ENCODE measurements around the gene TMEM98.
"Not testable (repeated sequence)": the region's sequence is repeated elsewhere in the genome, so short reads cannot be mapped to it uniquely, and the experiment has no call there.

The TMEM98 gene

DNA sequence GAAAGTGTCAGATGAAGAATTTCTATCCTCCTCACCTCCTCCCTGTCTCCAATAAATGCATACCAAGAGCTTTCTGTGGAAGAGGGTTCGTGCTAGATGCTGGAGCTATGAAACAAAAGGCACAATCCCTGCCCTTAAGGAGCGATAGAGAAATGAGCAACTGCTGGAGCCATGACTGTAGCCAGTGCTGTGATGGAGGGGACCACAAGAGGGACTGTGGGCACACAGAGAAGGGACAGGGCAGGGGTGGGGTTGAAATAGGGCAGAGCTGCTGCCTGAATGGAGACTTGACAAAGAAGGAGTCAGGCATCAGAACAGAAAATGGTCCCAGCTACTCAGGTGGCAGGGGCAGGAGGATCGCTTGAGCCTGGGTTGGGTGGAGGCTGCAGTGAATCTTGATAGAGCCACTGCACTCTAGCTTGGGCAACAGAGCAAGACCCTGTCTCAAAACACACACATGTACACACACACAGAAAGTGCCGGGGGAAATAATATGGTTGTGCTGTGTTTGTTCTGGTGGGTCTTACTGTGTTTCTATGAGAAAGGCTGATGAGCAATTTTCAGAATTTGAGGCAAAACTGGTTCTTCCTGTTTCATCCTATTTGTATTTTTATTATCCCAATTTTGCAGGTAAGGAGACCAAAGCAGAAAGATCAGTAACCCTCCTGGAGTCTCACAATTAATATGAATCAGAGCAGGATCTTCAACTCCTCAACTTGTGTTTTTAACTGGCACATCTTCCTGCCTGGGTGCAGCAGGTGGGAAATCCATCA lies 16.5 kb downstream of the TMEM98 start:
- DNase-seq, result no peak

GRCh38 chr17:32946375-32947135 lies 18.6 kb downstream of the TMEM98 start:
- no peak for DNase-seq

- DNase-seq, result no peak
Observed at GRCh38 chr17:32947736-32948135, 19.8 kb downstream of the TMEM98 start.

- DNase-seq, result no peak
Observed at GRCh38 chr17:32949181-32949580, 21.2 kb downstream of the TMEM98 start.

- DNase-seq, result not testable (repeated sequence)
Observed at GRCh38 chr17:32952491-32952890, 24.5 kb downstream of the TMEM98 start.

DNA sequence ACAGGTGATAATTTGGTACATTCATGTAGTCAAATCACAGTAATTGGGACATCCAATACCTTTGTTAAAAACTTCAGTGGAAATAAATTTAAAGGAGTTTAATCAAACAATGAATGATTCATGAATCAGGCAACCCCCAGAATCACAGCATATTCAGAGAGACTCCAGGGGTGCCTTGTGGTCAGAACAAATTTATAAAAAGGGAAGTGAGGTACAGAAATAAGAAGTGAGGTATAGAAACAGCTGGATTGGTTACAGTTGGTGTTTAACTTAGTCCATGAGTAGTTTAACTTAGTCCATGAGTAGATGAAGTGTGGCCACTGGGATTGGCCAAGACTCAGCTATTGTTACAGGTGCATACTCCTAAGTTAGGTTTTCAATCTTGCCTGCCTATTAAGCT lies 25.1 kb downstream of the TMEM98 start:
- DNase-seq, result no peak

GRCh38 chr17:32953857-32954256 lies 25.9 kb downstream of the TMEM98 start:
- no peak for DNase-seq

DNA sequence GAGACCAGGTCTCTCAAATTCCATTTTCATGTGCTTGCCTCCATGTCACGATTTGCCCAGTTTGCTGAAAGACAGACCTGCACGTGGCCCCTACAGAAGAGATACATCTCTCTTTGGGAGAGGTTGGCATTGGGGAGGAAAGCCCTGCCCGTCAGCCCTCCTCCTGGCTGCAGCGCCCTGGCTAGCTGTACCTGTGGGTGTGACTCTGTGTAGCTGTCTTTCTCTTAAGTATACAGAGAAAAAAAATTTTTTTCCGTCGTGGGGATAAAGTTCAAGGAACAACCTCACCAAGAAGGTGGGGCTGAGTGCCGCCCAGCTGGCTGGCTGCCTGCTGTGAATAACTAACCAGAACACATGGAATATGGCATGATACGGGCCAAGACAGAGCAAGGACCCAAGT lies 26.5 kb downstream of the TMEM98 start:
- DNase-seq, result no peak

- no peak for DNase-seq
Observed at GRCh38 chr17:32955155-32955554, 27.2 kb downstream of the TMEM98 start.

GRCh38 chr17:32956240-32956970 lies 28.5 kb downstream of the TMEM98 start:
- no peak for DNase-seq

DNA sequence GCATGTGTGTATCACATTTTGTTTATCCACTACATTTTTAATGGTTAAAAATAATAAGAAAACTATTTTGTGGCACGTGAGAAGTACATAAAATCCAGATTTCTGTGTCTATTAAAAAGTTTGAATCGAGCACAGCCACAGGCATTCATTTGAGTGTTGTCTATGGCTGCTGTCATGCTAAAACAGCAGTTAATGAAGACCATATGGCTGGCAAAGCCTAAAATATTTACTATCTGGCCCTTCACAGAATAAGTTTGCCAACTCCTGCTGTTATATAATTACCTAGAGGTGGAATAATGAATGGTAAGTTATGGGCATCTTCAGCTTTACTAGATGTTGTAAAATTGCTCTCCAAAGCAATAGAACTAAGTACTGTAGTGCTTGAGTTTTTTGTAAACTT lies 30.5 kb downstream of the TMEM98 start:
- DNase-seq, result no peak

GRCh38 chr17:32960815-32961214 lies 32.9 kb downstream of the TMEM98 start:
- DNase-seq, result no peak

- no peak for DNase-seq
Observed at GRCh38 chr17:32962320-32962711, 34.4 kb downstream of the TMEM98 start.

DNA sequence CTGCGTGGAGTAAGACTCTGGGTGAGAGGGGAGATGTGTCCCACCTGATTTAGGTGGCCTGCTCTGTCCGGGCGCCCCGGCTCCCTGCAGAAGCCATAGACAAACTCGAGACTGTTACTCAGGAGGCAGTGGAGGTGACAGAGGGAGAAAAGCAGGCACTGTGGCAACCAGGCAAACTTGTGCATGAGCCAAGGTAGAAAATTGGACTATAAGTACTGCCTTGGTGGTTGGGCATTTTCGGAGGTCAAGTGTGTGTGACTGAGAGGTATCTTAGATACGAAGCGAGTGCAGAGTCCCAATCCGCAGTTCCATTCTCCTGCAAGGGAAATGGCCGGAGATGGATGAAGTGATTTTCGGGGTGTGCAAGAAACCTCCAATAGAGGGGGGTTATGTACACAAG lies 36.6 kb downstream of the TMEM98 start:
- no peak for DNase-seq

GRCh38 chr17:32969231-32969630 lies 41.3 kb downstream of the TMEM98 start:
- not testable (repeated sequence) for DNase-seq

- DNase-seq, result no peak
Observed at GRCh38 chr17:32970281-32970680, 42.3 kb downstream of the TMEM98 start.

- DNase-seq, result no peak
Observed at GRCh38 chr17:32971171-32971570, 43.2 kb downstream of the TMEM98 start.

DNA sequence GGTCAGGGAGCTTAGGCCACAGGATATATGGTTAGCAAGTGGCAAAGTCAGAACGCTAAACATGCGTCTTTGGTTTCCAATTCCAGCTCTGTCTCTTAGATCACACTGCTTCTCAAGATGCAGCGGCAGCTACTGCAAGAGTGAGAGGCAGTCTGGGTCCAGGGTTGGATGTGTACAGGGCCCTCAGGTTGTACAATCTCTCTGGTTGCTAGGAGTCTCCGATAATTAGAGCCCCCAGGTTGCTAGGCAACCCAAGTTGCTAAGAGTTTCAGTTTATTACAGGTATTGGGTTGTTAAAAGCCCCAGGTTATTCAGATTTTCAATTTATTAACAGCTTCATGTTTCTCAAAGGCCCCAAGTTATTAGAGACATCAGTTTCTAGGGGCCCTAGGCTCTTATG lies 48.2 kb downstream of the TMEM98 start:
- no peak for DNase-seq

DNA sequence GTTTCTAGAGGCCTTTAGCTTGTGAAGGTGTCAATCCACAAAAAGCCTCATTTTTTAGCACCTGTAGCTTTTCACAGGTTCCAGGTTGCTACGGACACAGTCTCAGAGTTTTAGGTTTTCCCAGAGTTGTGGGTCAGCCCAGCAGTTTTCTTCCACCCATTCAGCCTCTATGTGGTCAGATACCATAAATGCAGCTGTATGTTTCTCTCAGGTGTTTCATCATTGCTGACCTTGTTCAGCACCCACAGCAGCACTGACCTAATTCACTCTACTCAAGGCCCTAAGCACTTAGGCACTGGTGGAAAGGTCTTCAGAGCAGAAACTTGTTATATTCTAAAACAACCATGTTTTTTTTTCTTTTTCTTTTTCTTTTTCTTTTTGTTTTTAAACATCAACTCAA lies 48.7 kb downstream of the TMEM98 start:
- no peak for DNase-seq

DNA sequence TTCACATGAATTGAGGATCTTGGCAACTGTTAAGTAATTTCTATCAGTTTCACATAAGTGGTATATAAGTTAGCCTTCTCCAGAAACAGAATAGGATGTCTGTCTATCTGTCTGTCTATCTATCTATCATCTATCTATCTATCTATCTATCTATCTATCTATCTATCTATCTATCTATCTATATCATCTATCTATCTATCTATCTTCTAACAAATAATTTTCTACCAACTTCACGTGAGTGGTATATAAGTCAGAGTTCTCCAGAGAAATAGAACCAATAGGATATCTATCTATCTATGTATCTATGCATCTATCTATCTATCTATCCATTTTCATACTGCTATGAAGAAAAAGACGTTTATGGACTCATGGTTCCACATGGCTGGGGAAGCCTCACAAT lies 52.3 kb downstream of the TMEM98 start:
- DNase-seq, result no peak

DNA sequence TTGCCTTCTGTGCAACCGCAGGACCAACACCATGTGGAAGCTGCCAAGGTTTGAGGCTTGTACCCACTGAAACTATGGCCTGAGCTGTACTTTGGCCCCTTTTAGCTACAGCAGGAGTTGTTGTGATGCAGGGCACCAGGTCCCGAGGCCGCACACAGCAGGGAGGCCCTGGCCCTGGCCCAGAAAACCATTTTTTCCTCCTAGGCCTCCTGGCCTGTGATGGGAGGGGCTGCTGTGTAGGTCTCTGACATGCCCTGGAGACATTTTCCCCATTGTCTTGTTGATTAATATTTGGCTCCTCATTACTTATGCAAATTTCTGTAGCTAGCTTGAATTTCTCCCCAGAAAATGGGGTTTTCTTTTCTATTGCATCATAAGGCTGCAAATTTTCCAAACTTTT lies 53.7 kb downstream of the TMEM98 start:
- DNase-seq, result not testable (repeated sequence)

DNA sequence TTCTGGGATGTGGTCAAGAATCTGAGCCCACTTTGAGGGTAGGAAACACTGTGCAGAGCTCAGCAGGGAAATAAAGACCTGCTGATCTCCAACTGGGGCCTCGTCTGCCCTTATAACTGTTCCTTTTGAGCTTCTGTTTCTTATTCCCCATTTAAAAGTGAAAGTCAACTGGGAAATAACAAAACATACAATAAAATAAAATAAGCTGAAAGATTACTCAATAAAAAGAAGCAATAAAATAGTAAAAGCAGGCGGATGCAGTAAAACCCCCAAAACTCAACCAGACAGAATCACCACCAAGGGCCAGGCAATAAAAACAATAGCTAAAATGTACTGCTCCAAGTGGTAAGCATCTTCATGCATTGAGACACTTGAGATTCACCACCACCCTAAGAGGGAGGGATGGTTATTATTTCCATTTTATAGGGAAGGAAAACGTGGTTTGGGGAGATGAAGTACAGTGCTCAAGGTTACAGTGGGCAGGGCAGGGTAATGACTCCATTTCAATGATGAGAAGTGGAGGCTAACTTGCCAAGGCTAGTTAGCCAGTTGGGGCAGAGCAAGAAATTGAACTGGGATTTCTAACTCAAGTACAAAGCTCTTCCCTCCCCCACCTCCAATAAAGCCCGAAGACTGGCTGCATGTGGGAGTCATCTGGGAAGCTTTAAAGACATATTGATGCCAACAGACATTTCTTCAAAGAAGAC lies 57.2 kb downstream of the TMEM98 start:
- no peak for DNase-seq

GRCh38 chr17:32987453-32987805 lies 59.5 kb downstream of the TMEM98 start:
- not testable (repeated sequence) for DNase-seq
